Caco-2 (cell line): ENCODE measurements around the gene PRR33. TPM values are rescaled to one million over a fixed set of nuclear protein-coding genes. Genes with fewer than 3 reads are reported as not detected.

Experiments
- BruUV-seq: library from RNA; stranded (reverse); fragments of 400-500 nt; replicated peaks from 2 replicates; lab custom pipeline; 2021; lab: Mats Ljungman, UMichigan
- CTCF ChIA-PET: fragments of 300-600 bp; sonication (Branson Sonifier 250); formaldehyde crosslinking; loops from one replicate; lab custom pipeline; 2022; ENCODE audit warnings: antibody characterized with exemption; lab: Charles Lee
- POLR2A ChIA-PET: fragments of 300-600 bp; sonication (Branson Sonifier 250); formaldehyde crosslinking; loops from one replicate; lab custom pipeline; 2022; ENCODE audit warnings: antibody characterized with exemption; lab: Charles Lee
- DNase-seq, 2 experiments: peaks; one replicate each; pipeline versions ENCODE4 v3.0.0 to v3.0.0-alpha.2; 2020 to 2022
- H3K27me3 ChIP-seq: replicated peaks from 2 replicates; pipeline ENCODE4 v1.6.0; 2011; ENCODE audit warnings: low read length; ENCODE audit not compliant: control insufficient read depth, insufficient read depth
- H3K36me3 ChIP-seq: 2 replicates; pipeline ENCODE4 v1.5.1; 2011; ENCODE audit warnings: low read length; ENCODE audit not compliant: control insufficient read depth, insufficient read depth
- H3K4me1 ChIP-seq: fragments of 250-450 bp; sonication (Bioruptor Pico); 2 replicates; pipeline ENCODE4 v1.5.1; 2020; ENCODE audit warnings: mild to moderate bottlenecking
- H3K4me3 ChIP-seq: 2 replicates; pipeline ENCODE4 v1.5.1; 2011; ENCODE audit warnings: low read depth, mild to moderate bottlenecking, control low read depth, low read length
- H3K9me3 ChIP-seq: fragments of 250-450 bp; sonication (Bioruptor Pico); 2 replicates; pipeline ENCODE4 v1.5.1; 2020; ENCODE audit warnings: mild to moderate bottlenecking, moderate library complexity
- H3K27ac Mint-ChIP-seq: one replicate; pipeline ENCODE4 v1.8.0; 2022; ENCODE audit warnings: mixed read lengths; ENCODE audit not compliant: unreplicated experiment
- H3K27me3 Mint-ChIP-seq: one replicate; pipeline ENCODE4 v1.8.0; 2022; ENCODE audit warnings: mixed read lengths; ENCODE audit not compliant: insufficient read depth, unreplicated experiment
- H3K36me3 Mint-ChIP-seq: one replicate; pipeline ENCODE4 v1.8.0; 2022; ENCODE audit warnings: mild to moderate bottlenecking, mixed read lengths; ENCODE audit not compliant: insufficient read depth, unreplicated experiment
- H3K4me1 Mint-ChIP-seq: one replicate; pipeline ENCODE4 v1.8.0; 2022; ENCODE audit warnings: low read depth, mixed read lengths; ENCODE audit not compliant: unreplicated experiment
- H3K4me3 Mint-ChIP-seq: one replicate; pipeline ENCODE4 v1.8.0; 2022; ENCODE audit warnings: mild to moderate bottlenecking, moderate library complexity, mixed read lengths; ENCODE audit not compliant: unreplicated experiment
- H3K9me3 Mint-ChIP-seq: one replicate; pipeline ENCODE4 v1.8.0; 2022; ENCODE audit warnings: mixed read lengths; ENCODE audit not compliant: unreplicated experiment
- CTCF ChIP-seq, 2 experiments: fragments of 200-600 bp in 1 of 2; IDR thresholded peaks; 1 replicate in 1 of 2; 2 replicates in 1 of 2; pipeline versions ENCODE4 v1.5.1 to v1.8.0; 2011 to 2022; ENCODE audit warnings: antibody characterized with exemption in 1 of 2, control low read depth in 1 of 2, inconsistent platforms in 1 of 2, low read depth in 1 of 2, low read length in 1 of 2, mild to moderate bottlenecking in 1 of 2, moderate library complexity in 1 of 2; ENCODE audit not compliant: insufficient read depth in 1 of 2, severe bottlenecking in 1 of 2, unreplicated experiment in 1 of 2
- intact Hi-C: fragments of 100-400 bp; cut with micrococcal nuclease; formaldehyde crosslinking; loops from one replicate; pipeline ENCODE4 v1.10.0; 2022; ENCODE audit not compliant: unreplicated experiment
- total RNA-seq: library from RNA; stranded (reverse); gene quantifications from 2 replicates; pipeline ENCODE4 v1.2.3, GENCODE V29; 2022

The PRR33 gene
- total RNA-seq, 1 experiment from 2014 or later, result not detected

- Histone ChIP-seq H3K36me3 (no peaks in the 10 kb centered on the region), H3K4me1 (no peaks in the 10 kb centered on the region), H3K9me3 (no peaks in the 10 kb centered on the region), H3K27me3 (no peaks in the 10 kb centered on the region), H3K4me3 (no peak overlapping the region)
- CTCF ChIA-PET, result no interaction called here
- Mint-ChIP-seq H3K27me3 (peaks cover 3% of the 10 kb centered on the region), H3K36me3 (no peaks in the 10 kb centered on the region), H3K4me3 (no peak overlapping the region), H3K9me3 (no peaks in the 10 kb centered on the region), H3K4me1 (no peaks in the 10 kb centered on the region), H3K27ac (no peak overlapping the region)
- intact Hi-C loops, result no loop called here
- no peak for TF ChIP-seq CTCF (IDR thresholded peaks at IDR 0.05; ENCODE audit: insufficient read depth in 1 of 2, low read depth in 1 of 2, low read length in 1 of 2, severe bottlenecking in 1 of 2, unreplicated experiment in 1 of 2)
- DNase-seq, result no peak
- no TSS peak for BruUV-seq
- POLR2A ChIA-PET, result no interaction called here
Observed at GRCh38 chr11:1894759-1895158, 3.1 kb upstream of the PRR33 start.

GRCh38 chr11:1893581-1894359, 2.1 kb upstream of the PRR33 start:
- H3K27ac Mint-ChIP-seq, result no peak overlapping the region
- H3K4me3 ChIP-seq, result no peak overlapping the region
- intact Hi-C loops, result no loop called here
- no peaks in the 10 kb centered on the region for H3K27me3 ChIP-seq
- H3K36me3 ChIP-seq, result no peaks in the 10 kb centered on the region
- no peak for DNase-seq
- no peaks in the 10 kb centered on the region for H3K4me1 Mint-ChIP-seq
- peaks cover 3% of the 10 kb centered on the region for H3K27me3 Mint-ChIP-seq
- no TSS peak for BruUV-seq
- no peaks in the 10 kb centered on the region for H3K9me3 ChIP-seq
- ChIA-PET CTCF (no interaction called here), POLR2A (no interaction called here)
- H3K36me3 Mint-ChIP-seq, result no peaks in the 10 kb centered on the region
- H3K4me3 Mint-ChIP-seq, result no peak overlapping the region
- H3K9me3 Mint-ChIP-seq, result no peaks in the 10 kb centered on the region
- no peak for TF ChIP-seq CTCF (IDR thresholded peaks at IDR 0.05; ENCODE audit: insufficient read depth in 1 of 2, low read depth in 1 of 2, low read length in 1 of 2, severe bottlenecking in 1 of 2, unreplicated experiment in 1 of 2)
- H3K4me1 ChIP-seq, result no peaks in the 10 kb centered on the region

GRCh38 chr11:1892558-1892957, 863 bp upstream of the PRR33 start:
- DNase-seq, result no peak
- intact Hi-C loops, result no loop called here
- Histone ChIP-seq H3K36me3 (no peaks in the 10 kb centered on the region), H3K27me3 (no peaks in the 10 kb centered on the region), H3K4me3 (no peak overlapping the region), H3K9me3 (no peaks in the 10 kb centered on the region), H3K4me1 (no peaks in the 10 kb centered on the region)
- no TSS peak for BruUV-seq
- Mint-ChIP-seq H3K4me3 (no peak overlapping the region), H3K36me3 (no peaks in the 10 kb centered on the region), H3K27ac (no peak overlapping the region), H3K27me3 (peaks cover 3% of the 10 kb centered on the region), H3K9me3 (no peaks in the 10 kb centered on the region), H3K4me1 (no peaks in the 10 kb centered on the region)
- ChIA-PET CTCF (interaction anchor here (1.2 kb wide), 1 partner anchor 259 kb away, joined by 3 read pairs; no protein-coding TSS in a partner anchor), POLR2A (no interaction called here)
- no peak for TF ChIP-seq CTCF (IDR thresholded peaks at IDR 0.05; ENCODE audit: insufficient read depth in 1 of 2, low read depth in 1 of 2, low read length in 1 of 2, severe bottlenecking in 1 of 2, unreplicated experiment in 1 of 2)
